GM19193 (cell line): ENCODE data around the gene MATN3.

Source experiments
- POLR2A ChIP-seq: IDR thresholded peaks from 4 replicates; pipeline ENCODE4 v1.6.1; 2011; ENCODE audit not compliant: insufficient read depth, insufficient read length; ENCODE audit errors: extremely low read depth

The MATN3 gene

DNA sequence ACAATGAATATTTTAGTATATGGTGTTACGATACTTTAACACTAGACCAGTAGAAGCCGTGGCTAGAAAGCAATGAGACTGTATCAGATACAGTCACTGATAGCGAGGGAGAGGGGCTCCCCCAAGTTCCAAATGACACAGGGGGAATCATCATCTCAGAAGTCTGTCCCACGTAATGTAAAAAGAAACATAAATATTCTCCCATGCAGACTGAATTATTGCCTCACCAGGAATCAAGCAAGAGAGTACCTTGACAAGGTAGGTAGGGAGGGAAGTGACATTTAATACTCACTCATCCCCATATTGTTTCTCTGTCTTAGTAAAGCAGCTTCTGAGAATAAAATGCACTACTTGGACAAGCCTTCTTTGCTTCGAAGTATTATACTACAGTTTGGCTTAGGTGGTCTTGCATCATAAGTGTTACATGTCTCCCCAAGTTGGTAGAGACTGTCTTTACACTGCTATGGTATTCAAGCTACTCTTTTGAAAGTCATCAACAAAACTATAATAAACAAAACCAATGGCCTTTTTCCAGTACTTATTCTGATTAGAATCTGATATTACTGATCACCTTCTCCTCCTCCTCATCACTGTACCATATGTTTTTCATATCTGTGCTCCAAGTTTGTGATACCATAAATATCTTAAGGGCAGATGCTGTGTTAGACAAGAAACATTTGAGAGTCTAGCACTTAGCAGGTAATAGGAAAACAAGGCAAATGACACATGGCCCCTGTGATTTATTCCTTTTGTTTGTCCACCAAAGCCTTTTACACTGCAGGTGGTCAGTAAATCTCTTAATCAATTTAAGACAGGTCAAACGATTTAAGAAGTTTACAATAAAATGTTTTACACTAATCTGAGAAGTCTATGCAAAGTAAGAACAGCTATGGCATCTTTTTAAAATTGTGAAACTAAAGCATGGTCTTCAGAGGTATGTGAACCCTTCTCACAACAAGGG, 36.3 kb upstream of the MATN3 start:
- TF ChIP-seq POLR2A, result no peak

DNA sequence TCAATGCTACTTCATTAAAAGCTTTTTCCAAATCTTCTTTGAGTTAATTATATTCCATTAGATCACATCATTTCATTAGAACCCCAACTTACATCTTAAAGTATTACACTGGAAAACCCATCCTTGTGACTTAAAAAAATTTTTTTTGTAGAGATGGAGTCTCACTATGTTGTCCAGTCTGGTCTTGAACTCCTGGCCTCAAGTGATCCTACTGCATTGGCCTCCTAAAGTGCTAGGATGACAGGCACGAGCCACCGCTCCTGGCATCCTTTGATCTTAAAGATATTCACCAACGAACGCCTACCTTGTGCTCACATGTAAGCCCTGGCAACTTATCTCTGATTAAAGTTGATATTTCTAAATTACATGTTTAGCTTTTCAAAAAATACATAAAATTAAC, 32.3 kb upstream of the MATN3 start:
- no peak for TF ChIP-seq POLR2A

DNA sequence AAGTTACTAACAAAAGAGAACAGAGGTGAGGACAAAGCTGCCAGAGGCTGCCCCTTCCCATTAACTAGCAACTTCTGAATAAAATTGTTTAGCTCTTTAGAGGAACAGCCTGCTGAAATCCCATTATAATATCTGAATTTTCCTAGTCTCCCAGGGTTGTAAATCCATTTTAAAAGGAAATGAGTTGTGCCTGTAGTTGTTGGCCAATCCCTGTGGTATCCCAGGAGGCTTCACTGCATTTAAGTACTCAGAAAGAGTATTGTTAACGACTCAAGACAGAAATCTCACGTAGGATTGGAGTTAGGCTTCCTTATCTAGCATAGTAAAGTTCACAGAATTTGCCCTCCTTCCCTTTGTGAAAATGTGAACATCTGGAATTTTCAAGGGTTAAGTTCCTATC, 30.1 kb upstream of the MATN3 start:
- no peak for TF ChIP-seq POLR2A

DNA sequence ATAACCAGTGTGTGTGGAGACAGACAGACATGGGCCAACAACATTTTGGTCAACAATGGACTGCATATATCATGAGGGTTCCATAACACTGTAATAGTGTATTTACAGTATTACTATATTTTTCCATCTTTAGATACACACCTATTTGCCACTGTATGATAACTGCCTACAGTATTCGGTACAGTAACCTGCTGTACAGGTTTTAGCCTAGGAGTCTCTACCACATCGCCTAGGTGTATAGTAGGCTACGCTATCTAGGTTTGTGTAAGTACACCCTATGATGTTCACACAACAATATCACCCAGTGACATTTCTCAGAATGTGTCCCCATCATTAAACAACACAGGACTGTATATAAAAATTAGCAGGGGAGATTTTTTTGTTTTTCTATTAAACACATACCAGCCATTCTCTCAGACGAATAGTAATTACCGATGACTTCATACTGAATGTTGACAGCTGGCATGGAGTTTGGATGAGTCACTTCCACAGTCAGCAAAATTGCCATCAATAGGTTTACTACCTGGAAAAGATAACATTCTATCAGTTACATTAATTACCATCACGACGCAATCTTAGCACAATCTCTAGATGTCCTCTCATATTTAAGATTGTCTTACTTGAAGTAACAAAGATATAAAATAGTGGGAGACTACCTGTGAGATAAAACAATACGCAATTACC, 28.2 kb upstream of the MATN3 start:
- TF ChIP-seq POLR2A, result no peak

DNA sequence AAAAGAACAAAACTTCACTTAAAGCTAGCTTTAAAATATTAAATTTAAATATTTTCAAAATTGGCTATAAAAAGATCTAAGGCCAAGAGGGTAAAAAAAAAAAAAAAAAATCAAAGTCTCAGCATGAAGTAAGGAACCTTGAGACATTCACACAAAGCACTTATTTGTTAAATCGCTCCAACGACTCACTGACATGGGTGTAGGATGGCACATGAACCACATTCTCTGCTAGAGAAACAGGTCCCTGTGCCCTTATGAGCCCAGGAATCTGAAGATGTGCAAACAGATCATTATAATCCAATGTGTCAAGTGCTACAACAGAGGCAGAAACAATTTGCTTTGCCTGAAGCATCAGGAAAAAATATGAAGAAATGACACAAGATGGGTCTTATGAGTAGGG, 25.2 kb upstream of the MATN3 start:
- no peak for TF ChIP-seq POLR2A

DNA sequence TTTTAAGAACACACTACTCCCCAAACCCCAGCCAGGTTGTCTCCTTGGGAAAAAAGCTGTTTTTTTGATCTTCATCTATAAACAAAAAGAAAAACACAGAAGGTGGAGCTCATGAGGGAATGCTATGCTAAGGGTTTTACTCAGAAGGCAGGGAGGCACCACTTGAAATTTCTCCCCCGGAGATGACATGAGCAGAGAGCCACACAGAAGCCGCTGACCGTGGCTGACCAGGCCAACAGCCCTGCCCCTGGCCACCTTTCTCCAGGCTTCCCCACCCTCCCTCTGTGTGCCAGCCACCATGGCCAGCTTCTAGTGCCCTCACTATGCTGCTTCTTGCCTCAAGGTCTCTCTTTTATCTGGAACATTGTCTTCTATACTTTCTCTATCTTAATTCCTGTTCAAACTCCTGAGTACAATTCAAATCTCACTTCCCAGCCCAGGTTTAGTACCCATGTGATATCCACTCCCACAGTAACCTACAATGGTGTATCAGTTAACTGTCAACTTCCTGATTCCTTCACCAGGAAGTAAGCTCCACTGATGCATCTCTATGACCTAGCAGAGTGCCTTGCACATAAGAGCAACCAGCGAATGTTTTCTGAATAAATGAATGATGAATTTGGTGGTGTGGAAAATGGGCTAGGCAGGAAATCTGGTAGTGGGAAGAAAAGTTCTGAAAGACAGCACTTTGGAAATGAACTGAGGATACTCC, 23.6 kb upstream of the MATN3 start:
- no peak for TF ChIP-seq POLR2A

DNA sequence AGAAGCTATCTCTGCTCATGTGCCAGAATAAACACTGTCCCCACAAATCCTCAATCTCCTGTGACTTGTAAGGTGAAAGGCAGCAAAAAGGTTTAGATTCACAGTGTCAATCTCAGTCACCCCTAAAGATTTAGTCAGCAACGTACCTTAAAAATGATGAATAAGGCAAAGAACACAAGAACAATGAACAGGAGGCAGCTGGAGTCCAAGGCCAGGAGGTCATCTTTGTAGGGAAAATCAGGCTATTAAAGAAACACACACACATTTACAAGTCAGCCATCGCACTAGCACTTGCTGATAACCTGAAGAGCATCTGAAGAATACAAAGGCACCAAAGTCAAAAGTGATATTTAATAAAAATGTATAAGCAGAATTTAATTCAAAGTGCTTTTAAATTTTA, 22.4 kb upstream of the MATN3 start:
- no peak for TF ChIP-seq POLR2A

DNA sequence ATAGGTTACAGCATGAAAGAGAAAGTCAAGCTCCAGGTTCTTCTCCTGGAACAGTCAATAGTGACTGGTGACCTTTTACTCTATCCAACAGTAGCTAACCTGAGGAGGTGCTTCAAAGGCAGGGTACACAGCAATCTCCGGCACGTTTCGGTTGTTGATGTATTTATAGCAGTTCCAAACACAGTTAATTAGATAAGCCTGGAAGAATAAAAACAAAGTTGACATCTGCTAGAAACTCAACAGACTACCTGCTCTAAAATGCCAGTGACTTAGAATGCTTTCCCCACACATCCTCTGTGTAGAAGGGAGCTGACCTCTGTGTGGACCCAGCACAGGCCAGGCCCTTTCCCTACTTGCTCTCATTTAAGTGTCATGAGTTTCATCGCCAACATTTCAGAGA, 21.8 kb upstream of the MATN3 start:
- no peak for TF ChIP-seq POLR2A

DNA sequence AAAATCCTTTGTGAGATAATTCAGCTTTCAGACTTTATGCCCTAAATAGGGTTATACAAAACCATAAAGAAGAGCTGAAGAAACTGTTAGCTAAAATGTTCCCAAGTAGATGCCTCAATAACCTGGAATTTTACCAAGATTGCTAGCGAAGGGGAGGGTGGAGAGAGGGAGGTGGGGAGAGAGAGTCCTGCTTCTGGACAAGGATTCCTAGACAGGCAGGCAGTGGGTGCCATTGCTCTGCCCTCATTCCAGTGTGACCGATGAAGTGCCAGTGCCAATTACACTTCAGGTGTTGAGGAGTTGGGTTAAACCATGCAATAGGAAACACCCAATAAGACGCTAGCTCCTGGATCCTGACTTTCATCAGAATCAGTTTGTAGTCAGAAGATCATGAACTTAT, 20.9 kb upstream of the MATN3 start:
- no peak for TF ChIP-seq POLR2A

DNA sequence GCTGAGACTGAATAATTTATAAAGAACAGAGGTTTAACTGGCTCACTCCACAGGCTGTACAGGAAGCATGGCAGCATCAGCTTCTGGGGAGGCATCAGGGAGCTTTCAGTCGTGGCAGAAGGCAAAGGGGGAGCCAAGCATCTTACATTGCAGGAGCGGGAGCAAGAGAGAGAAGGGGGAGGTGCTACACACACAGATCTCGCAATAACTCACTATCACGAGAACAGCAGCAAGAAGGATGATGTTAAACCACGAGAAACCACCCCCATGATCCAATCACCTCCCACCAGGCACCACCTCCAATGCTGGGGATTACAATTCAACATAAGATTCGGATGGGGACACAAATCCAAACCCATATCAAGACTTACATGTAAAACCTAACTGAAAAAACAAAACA, 17.8 kb upstream of the MATN3 start:
- no peak for TF ChIP-seq POLR2A

DNA sequence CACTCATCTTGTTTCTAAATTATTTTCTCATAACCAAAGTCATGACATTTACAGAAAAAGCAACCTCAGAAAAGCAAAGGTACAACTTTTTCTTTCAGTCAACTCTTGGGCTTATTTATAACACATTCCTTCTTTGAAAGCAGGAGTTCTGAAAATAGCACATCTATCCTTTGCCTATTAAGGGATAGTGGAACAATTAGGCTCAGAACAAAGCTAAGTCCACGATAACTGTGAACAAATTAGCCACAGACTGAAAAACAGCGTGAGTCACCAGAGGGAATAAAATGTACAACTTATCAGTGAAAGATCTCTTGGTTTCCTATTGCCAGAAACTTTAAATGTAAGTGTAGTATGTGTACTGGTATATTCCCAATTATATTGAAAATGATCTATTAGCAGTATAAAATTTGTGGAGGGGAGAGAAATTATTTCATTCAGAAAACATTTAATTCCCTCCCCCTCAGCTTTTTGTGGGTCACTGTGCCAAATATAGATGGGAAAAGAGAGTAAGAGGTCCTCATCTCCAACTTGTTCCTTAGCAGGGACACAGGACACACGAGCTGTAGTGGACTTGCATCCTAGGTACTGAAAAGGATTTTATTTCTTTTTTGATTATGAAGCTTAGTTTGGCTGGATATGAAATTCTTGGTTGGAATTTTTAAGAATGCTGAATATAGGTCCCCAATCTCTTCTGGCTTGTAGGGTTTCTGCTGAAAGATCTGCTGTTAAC, 15.4 kb upstream of the MATN3 start:
- no peak for TF ChIP-seq POLR2A

DNA sequence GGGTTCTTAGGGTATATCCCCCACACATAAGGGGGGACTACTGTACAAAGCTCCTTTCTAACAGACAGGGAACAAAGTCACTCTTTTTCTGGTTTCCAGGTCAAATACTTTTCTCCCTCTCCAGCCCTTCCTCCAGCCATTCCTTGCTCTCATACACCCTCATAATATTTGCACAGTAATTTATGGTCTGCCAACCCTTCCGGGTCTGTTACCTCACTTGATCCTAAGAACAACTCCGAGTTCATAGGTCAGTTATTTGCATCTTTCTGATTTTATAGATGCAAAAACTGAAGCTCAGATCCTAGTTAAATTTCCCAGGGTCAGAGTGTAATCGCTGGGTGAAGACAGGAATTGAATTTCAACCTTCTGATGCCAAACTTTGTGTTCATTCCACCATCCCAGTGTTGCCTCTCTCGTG, 14.8 kb upstream of the MATN3 start:
- no peak for TF ChIP-seq POLR2A

DNA sequence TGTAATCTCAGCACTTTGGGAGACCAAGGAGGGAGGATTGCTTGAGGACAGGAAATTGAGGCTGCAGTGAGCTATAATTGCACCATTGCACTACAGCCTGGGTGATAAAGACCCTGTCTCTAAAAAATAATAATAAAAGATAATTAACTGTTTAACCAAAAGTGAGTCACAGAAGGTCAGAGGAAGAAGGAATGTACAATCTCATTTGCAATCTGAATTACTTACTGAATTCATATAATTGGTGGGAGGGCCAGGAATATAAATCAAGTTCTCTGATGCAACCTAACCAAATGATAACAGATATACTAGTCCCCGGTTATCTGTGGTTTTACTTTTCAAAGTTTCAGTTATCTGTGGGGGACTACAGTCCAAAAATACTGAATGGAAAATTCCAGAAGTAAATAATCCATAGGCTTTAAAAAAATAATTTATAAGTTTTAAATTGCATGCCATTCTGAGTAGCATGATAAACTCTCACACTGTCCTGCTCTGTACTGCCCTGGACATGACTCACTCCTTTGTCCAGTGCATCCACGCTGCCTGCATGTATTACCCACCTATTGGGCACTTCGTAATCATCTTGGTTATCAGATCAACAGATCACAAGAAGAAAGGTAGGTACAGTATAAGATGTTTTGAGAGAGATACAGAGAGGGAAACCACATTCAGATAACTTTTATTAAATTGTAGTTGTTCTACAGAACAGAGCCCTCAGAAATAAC, 12.8 kb upstream of the MATN3 start:
- TF ChIP-seq POLR2A, result no peak

DNA sequence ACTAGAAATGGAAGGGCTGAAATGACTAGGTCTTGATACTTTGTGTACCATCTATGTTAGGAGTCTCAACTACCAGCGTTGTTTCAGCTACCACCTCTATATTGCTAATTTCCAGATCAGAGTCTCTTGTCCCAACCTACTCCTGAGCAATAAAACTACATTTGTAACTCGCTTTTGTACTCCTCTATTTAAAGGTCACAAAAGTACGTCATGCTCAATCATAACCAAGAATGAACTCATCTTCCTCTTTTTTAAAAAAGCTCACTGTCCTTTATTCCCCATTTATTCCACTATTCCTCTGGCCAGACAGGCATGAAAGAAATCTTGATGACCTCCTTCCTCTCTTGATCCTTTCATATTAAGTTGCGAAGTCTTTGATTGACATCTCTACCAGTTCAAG, 11.2 kb upstream of the MATN3 start:
- TF ChIP-seq POLR2A, result no peak
